Endothelial cell of umbilical vein (primary cell): ENCODE measurements around the gene SPAST. TPM values are rescaled to one million over a fixed set of nuclear protein-coding genes. Genes with fewer than 3 reads are reported as not detected.

Source experiments
- BruUV-seq: library from RNA; stranded (reverse); fragments of 400-500 nt; replicated peaks from 2 replicates; lab custom pipeline; 2021; lab: Mats Ljungman, UMichigan
- CTCF ChIA-PET: fragments of 300-600, 350-600 bp; sonication (Branson Sonifier 250); formaldehyde crosslinking; loops from one replicate; lab custom pipeline; 2021; ENCODE audit warnings: antibody characterized with exemption, inconsistent platforms; lab: Charles Lee
- POLR2A ChIA-PET: fragments of 300-600, 350-600 bp; sonication (Branson Sonifier 250); formaldehyde crosslinking; loops from one replicate; lab custom pipeline; 2021; ENCODE audit warnings: antibody characterized with exemption, inconsistent platforms; lab: Charles Lee
- DNase-seq: peaks from one replicate; pipeline ENCODE4 v3.0.0-alpha.2; 2011; ENCODE audit warnings: low read depth, low spot score
- FAIRE-seq: peaks from 2 replicates; lab custom pipeline; 2011; peaks lifted over from hg19 to GRCh38; lab: Jason Lieb, UNC
- H2AFZ ChIP-seq: 2 replicates; pipeline ENCODE4 v1.6.0; 2012; ENCODE audit warnings: low read depth, low read length, control low read depth, inconsistent platforms
- H3K27ac ChIP-seq: 2 replicates; pipeline ENCODE4 v1.5.1; 2011; ENCODE audit warnings: low read depth, mild to moderate bottlenecking, control low read depth, low read length, moderate library complexity; ENCODE audit not compliant: insufficient read depth
- H3K27me3 ChIP-seq, 2 experiments: 2 replicates each; pipeline versions ENCODE4 v1.6.0 to v1.6.1; 2011; ENCODE audit warnings: low read length in 2 of 2, mixed read lengths in 1 of 2; ENCODE audit not compliant: control insufficient read depth in 2 of 2, insufficient read depth in 2 of 2
- H3K36me3 ChIP-seq, 2 experiments: 2 replicates in 1 of 2; 3 replicates in 1 of 2; pipeline ENCODE4 v1.5.1; 2011; ENCODE audit warnings: low read length in 2 of 2, mild to moderate bottlenecking in 1 of 2, moderate library complexity in 1 of 2; ENCODE audit not compliant: control insufficient read depth in 2 of 2, insufficient read depth in 2 of 2; ENCODE audit errors: extremely low read depth in 1 of 2
- H3K4me1 ChIP-seq: 3 replicates; pipeline ENCODE4 v1.5.1; 2011; ENCODE audit warnings: mild to moderate bottlenecking, low read length; ENCODE audit not compliant: control insufficient read depth, insufficient read depth; ENCODE audit errors: extremely low read depth
- H3K4me2 ChIP-seq: 2 replicates; pipeline ENCODE4 v1.6.1; 2011; ENCODE audit warnings: low read length, control low read depth, mixed read lengths; ENCODE audit not compliant: insufficient read depth
- H3K4me3 ChIP-seq, 3 experiments: fragments of 200-600 bp in 1 of 3; sonication (generic), shearing (Covaris generic) in 1 of 3; replicated peaks in 1 of 3; 2 replicates each; pipeline ENCODE4 v1.5.1; 2011 to 2016; ENCODE audit warnings: control low read depth in 3 of 3, low read length in 3 of 3, mild to moderate bottlenecking in 2 of 3, inconsistent platforms in 1 of 3, low read depth in 1 of 3, moderate library complexity in 1 of 3; ENCODE audit not compliant: insufficient read depth in 1 of 3
- H3K79me2 ChIP-seq: 2 replicates; pipeline ENCODE4 v1.6.0; 2012; ENCODE audit warnings: low read length, inconsistent platforms; ENCODE audit not compliant: control insufficient read depth, insufficient read depth
- H3K9ac ChIP-seq: replicated peaks from 2 replicates; pipeline ENCODE3; 2011; ENCODE audit warnings: low read length, control low read depth; ENCODE audit not compliant: insufficient read depth; ENCODE audit errors: extremely low read depth
- H3K9me1 ChIP-seq: replicated peaks from 3 replicates; pipeline ENCODE4 v1.6.0; 2011; ENCODE audit warnings: mild to moderate bottlenecking, low read length; ENCODE audit not compliant: control insufficient read depth, insufficient read depth; ENCODE audit errors: extremely low read depth
- H3K9me3 ChIP-seq: replicated peaks from 2 replicates; pipeline ENCODE4 v1.5.1; 2012; ENCODE audit warnings: low read length, inconsistent platforms; ENCODE audit not compliant: control insufficient read depth, insufficient read depth
- H4K20me1 ChIP-seq: replicated peaks from 2 replicates; pipeline ENCODE3; 2011; ENCODE audit warnings: mild to moderate bottlenecking, low read length; ENCODE audit not compliant: control insufficient read depth, insufficient read depth; ENCODE audit errors: extremely low read depth
- EZH2 ChIP-seq: IDR thresholded peaks from 2 replicates; pipeline ENCODE4 v1.6.1; 2012; ENCODE audit warnings: borderline replicate concordance, low read depth, mild to moderate bottlenecking, moderate library complexity, low read length, inconsistent platforms; ENCODE audit not compliant: severe bottlenecking
- GATA2 ChIP-seq: IDR thresholded peaks from 2 replicates; pipeline ENCODE4 v1.7.0; 2011; ENCODE audit warnings: low read depth, mild to moderate bottlenecking, moderate library complexity, mixed read lengths, low read length; ENCODE audit not compliant: insufficient read length, insufficient read depth
- JUN ChIP-seq: IDR thresholded peaks from 2 replicates; pipeline ENCODE4 v1.6.1; 2011; ENCODE audit warnings: borderline replicate concordance, low read depth; ENCODE audit not compliant: insufficient read length, insufficient read depth
- MYC ChIP-seq: IDR thresholded peaks from one replicate; pipeline ENCODE4 v1.6.1; 2011; ENCODE audit warnings: mild to moderate bottlenecking, low read depth, low read length
- POLR2AphosphoS5 ChIP-seq: IDR thresholded peaks from 2 replicates; pipeline ENCODE4 v1.6.1; 2012; ENCODE audit warnings: low read depth, mild to moderate bottlenecking, control low read depth, low read length, moderate library complexity; ENCODE audit not compliant: insufficient read depth
- dilution Hi-C: fragments of 300-500 bp; cut with MboI; formaldehyde crosslinking; loops from one replicate; pipeline ENCODE4 v1.15.0; 2019; ENCODE audit warnings: low sequenced_read_pairs; ENCODE audit not compliant: extremely low pct_ligation_motif_present
- intact Hi-C: fragments of 100-400 bp; cut with micrococcal nuclease; formaldehyde crosslinking; loops from one replicate; pipeline ENCODE4 v1.10.0; 2022
- polyA plus RNA-seq, 4 experiments: library from polyadenylated mRNA; depleted of rRNA in 3 of 4; stranded (reverse) in 3 of 4; unstranded in 1 of 4; fragments of >200 nt; gene quantifications; 2 replicates each; pipeline versions ENCODE4 v1.2.1 to v1.2.3, GENCODE V29; 2011 to 2012; ENCODE audit warnings: missing spikeins in 1 of 4
- total RNA-seq: library from RNA; stranded (reverse); gene quantifications from 2 replicates; pipeline ENCODE4 v1.2.3, GENCODE V29; 2021
- TF ChIP-seq, protein P1 (sequence below): IDR thresholded peaks from 2 replicates; pipeline ENCODE4 v1.6.1; 2011; ENCODE audit not compliant: insufficient read depth, insufficient read length
- TF ChIP-seq, protein P2 (sequence below), 2 donors: IDR thresholded peaks; 1 replicate in 1 of 2; 2 replicates in 1 of 2; pipeline ENCODE4 v1.5.1; 2011; ENCODE audit warnings: low read length in 2 of 2, mild to moderate bottlenecking in 2 of 2, moderate library complexity in 2 of 2, control low read depth in 1 of 2, inconsistent platforms in 1 of 2, low read depth in 1 of 2; ENCODE audit not compliant: insufficient read depth in 1 of 2; ENCODE audit errors: extremely low read depth in 1 of 2

Gene SPAST
- total and polyA plus RNA-seq, 2 donors (not counting 3 experiments of a cell fraction or from before 2014, with no cell fraction given) = 4.7 to 24.9 TPM

DNA sequence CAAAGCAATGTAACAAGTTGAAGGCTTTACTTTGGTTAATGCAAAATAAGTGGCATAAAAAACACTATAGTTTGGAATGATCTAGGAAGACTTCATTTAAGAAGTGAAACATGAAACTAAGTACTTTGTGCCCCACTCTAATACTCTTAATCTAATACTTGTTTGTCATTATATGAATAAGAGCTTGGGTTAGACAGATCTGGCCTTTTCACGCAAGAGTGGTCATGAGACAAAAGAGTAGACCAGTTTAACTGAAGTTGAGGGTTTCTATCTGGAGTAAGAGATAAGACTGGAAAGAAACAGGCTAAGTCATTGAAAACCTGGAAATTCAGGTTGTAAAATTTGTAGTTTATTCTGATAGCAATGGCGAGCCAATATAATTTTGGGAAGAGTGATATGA lies 105.2 kb downstream of the SPAST start:
- intact Hi-C loops (no loop called here), dilution Hi-C loops (no loop called here)
- no TSS peak for BruUV-seq

DNA sequence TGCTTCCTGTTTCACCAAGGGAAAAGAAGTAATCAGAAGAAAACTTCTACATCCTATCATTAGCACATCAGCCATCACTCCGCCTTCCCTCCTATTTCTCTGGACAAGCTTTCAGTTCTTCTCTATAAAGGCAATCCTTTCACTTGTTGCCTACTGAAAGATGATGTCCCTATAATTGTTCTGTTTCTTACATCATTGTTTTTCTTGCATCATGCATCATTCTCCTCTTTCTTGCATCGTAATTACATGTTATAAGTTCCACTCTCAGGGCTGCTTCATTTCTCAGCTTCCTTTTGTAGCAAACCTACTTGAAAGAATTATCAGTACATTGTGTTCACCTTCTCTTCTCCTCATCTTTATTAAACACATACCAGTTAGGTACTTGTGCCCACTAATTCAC lies 109.5 kb downstream of the SPAST start:
- FAIRE-seq (no peak), DNase-seq (no peak)
- Histone ChIP-seq H3K9me3 (no peaks in the 10 kb centered on the region), H3K79me2 (no peaks in the 10 kb centered on the region), H4K20me1 (no peaks in the 10 kb centered on the region), H3K36me3 (peaks cover 0 to 2% of the 10 kb centered on the region in 2 experiments), H3K4me1 (no peaks in the 10 kb centered on the region), H3K27ac (no peak overlapping the region), H3K9me1 (no peaks in the 10 kb centered on the region), H2AFZ (no peak overlapping the region), H3K4me2 (no peak overlapping the region), H3K4me3 (no peak overlapping the region), H3K27me3 (no peaks in the 10 kb centered on the region), H3K9ac (no peak overlapping the region)
- POLR2A ChIA-PET = no interaction called here
- dilution Hi-C loops = no loop called here
- BruUV-seq = no TSS peak
- TF ChIP-seq EZH2 (no peak), JUN (no peak), POLR2AphosphoS5 (no peak)
- TF ChIP-seq, protein P1, sequence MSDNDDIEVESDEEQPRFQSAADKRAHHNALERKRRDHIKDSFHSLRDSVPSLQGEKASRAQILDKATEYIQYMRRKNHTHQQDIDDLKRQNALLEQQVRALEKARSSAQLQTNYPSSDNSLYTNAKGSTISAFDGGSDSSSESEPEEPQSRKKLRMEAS = no peak
- intact Hi-C loops = no loop called here
- CTCF ChIA-PET = no interaction called here

More for the DNA sequence above, 105.2 kb downstream of the SPAST start:
- Histone ChIP-seq H2AFZ (no peak overlapping the region), H3K9me3 (no peaks in the 10 kb centered on the region), H3K9ac (no peak overlapping the region), H3K36me3 (peaks cover 0 to 4% of the 10 kb centered on the region in 2 experiments), H3K79me2 (peaks cover 15% of the 10 kb centered on the region), H3K27ac (no peak overlapping the region), H3K4me2 (no peak overlapping the region), H4K20me1 (no peaks in the 10 kb centered on the region), H3K4me1 (peaks cover 11% of the 10 kb centered on the region), H3K4me3 (no peak overlapping the region), H3K27me3 (no peaks in the 10 kb centered on the region), H3K9me1 (no peaks in the 10 kb centered on the region)
- CTCF ChIA-PET = no interaction called here
- TF ChIP-seq, protein P1 = no peak
- TF ChIP-seq, protein P2, sequence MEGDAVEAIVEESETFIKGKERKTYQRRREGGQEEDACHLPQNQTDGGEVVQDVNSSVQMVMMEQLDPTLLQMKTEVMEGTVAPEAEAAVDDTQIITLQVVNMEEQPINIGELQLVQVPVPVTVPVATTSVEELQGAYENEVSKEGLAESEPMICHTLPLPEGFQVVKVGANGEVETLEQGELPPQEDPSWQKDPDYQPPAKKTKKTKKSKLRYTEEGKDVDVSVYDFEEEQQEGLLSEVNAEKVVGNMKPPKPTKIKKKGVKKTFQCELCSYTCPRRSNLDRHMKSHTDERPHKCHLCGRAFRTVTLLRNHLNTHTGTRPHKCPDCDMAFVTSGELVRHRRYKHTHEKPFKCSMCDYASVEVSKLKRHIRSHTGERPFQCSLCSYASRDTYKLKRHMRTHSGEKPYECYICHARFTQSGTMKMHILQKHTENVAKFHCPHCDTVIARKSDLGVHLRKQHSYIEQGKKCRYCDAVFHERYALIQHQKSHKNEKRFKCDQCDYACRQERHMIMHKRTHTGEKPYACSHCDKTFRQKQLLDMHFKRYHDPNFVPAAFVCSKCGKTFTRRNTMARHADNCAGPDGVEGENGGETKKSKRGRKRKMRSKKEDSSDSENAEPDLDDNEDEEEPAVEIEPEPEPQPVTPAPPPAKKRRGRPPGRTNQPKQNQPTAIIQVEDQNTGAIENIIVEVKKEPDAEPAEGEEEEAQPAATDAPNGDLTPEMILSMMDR (IDR thresholded peaks at IDR 0.05; ENCODE audit: extremely low read depth in 1 of 2, insufficient read depth in 1 of 2, low read depth in 1 of 2, low read length in 2 of 2) = no peak
- TF ChIP-seq POLR2AphosphoS5 = no peak
- no peak for TF ChIP-seq MYC
- TF ChIP-seq GATA2 = no peak
- DNase-seq (no peak), FAIRE-seq (no peak)
- POLR2A ChIA-PET = no interaction called here
